HG02884 (cell line): Measurements from ENCODE around the gene CAPN10.

Source experiments
- ATAC-seq: cut with Tn5 transposase; IDR thresholded peaks from one replicate; pipeline ENCODE4 v1.9.1; 2021; ENCODE audit warnings: mild to moderate bottlenecking, moderate library complexity; ENCODE audit not compliant: unreplicated experiment

CAPN10 gene

GRCh38 chr2:240588006-240588655, 1.6 kb downstream of the CAPN10 start:
- no peak for ATAC-seq

GRCh38 chr2:240588669-240589068, 2.1 kb downstream of the CAPN10 start:
- no peak for ATAC-seq

GRCh38 chr2:240589375-240589774, 2.8 kb downstream of the CAPN10 start:
- no peak for ATAC-seq

DNA sequence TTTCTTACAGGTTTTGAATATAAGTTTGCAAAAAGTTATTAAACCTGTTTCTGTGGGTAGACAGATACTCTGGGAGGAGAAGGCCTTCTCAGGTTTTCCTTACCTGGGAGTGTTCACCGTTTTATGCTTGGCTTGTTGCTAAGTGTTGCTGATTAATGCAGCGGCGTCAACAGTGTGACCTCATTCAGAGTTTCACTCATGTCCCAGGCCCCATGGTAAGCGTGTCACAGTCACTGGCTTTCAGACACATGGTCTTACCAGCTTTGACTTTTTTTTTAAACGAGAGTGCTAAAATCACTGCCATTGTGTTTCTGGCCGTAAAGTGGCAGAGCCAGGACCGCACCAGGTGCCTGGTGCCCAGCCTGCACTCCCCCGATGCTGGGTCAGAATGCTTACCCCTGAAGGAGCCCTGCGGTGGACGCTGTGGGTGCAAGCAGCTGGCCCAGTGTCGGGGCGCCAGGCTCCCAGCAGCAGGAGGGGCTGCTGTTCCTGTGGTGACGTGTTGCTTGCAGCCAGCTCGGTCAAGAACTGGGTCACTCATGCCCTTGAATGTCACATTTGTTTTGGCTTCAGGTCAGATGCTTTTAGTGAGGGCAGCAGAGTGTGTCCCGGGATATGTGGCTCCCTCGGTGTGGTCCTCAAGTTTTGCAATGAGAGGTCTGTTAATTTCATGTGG, 3.5 kb downstream of the CAPN10 start:
- ATAC-seq, result no peak

GRCh38 chr2:240590681-240591111, 4.2 kb downstream of the CAPN10 start:
- no peak for ATAC-seq

DNA sequence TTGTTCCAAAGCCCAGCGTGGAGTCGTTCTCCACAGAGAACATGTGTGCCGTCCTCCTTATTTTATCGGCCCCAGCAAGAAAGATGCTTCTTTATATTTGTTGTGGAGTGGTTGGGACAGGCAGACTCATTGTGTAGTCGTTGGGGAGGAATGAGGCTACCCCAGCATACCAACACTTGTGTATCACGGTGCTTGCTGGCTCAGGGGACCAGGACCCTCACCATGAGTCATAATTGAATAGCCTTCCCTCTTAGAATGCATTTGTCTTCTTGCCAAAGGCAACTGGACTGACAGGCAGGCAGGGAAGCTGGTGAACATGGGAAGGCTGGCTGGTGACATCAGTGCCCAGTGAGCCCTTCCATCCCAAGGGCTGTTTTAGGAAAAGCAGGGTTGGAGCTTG, 4.7 kb downstream of the CAPN10 start:
- no peak for ATAC-seq

GRCh38 chr2:240591784-240592183, 5.2 kb downstream of the CAPN10 start:
- ATAC-seq, result no peak

GRCh38 chr2:240593026-240593702, 6.6 kb downstream of the CAPN10 start:
- ATAC-seq, result no peak

GRCh38 chr2:240593703-240594451, 7.3 kb downstream of the CAPN10 start:
- ATAC-seq, result no peak

DNA sequence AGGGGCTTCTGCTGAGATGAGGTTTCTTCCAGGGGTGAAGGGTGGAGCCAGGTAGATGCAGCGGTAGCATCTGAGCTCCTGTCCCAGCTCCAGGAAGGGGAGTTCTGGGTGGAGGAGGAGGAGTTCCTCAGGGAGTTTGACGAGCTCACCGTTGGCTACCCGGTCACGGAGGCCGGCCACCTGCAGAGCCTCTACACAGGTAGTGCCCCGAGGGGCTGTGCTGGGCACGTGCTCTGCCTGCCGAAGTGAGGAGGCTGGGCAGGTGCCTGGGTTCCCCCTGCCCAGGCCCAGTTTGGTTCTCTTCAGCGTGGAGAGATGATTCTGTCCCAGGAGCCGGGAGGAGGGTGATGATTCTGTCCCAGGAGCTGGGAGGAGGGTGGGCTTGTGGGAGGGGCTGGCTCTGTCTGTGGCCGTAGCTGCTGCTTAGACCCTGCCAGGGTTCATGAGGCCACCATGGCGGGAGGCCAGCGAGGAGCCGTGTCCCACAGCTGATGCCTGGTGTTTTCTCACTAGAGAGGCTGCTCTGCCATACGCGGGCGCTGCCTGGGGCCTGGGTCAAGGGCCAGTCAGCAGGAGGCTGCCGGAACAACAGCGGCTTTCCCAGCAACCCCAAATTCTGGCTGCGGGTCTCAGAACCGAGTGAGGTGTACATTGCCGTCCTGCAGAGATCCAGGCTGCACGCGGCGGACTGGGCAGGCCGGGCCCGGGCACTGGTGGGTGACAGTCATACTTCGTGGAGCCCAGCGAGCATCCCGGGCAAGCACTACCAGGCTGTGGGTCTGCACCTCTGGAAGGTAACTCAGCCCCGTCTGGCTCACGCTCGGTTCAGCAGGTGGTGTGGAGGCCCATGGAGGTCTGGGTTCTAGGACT, 8.2 kb downstream of the CAPN10 start:
- no peak for ATAC-seq

DNA sequence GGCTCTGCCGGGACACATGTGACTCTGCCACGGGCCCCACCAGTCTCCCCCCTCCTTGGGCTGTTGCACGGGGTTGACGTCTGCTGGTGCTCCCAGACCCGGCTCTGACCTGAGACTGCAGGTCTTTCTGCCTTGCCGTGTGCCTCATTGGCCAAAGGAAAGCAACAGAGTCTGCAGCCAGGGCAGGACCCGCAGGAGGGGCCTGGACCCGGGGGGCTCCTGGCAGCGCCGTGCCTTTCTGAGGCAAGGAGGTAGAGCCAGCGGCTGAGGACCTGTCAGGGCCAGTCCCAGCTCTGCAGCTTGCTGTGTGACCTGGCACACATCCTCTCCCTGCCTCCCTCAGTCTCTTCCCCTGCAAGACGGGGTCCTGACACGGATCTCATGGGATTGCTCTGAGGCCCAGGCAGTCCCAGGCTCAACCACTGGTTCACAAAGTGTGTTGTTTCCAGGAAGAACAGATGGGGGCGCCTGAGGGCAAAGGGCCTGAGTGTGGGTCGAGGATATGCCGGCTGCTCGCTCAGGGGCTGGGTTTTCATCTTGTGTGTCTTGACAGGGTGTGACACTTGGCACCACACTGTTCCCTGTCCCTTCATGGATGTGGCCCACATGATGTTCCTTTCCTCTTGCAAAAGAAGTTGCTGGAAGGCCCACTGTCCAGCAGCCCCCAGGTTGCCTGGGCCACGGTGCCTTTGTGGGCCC, 9.0 kb downstream of the CAPN10 start:
- no peak for ATAC-seq

- no peak for ATAC-seq
Observed at GRCh38 chr2:240596080-240596460, 9.5 kb downstream of the CAPN10 start.

- ATAC-seq, result no peak
Observed at GRCh38 chr2:240596491-240596931, 10.0 kb downstream of the CAPN10 start.

- ATAC-seq, result no peak
Observed at GRCh38 chr2:240597054-240597418, 10.5 kb downstream of the CAPN10 start.

GRCh38 chr2:240597419-240598181, 11.1 kb downstream of the CAPN10 start:
- ATAC-seq, result no peak

- no peak for ATAC-seq
Observed at GRCh38 chr2:240598311-240598911, 11.9 kb downstream of the CAPN10 start.

GRCh38 chr2:240599141-240599583, 12.6 kb downstream of the CAPN10 start:
- ATAC-seq, result no peak

GRCh38 chr2:240600451-240600961, 14.0 kb downstream of the CAPN10 start:
- no peak for ATAC-seq
